ENCODE results near the gene MRPL58.
"Not testable (repeated sequence)": the region's sequence is repeated elsewhere in the genome, so short reads cannot be mapped to it uniquely, and the experiment has no call there.

Gene MRPL58

GRCh38 chr17:74987909-74988711, 24.4 kb upstream of the MRPL58 start:
- peak; percentile 86 for DNase-seq (ENCODE audit: low spot score)

GRCh38 chr17:74990581-74991105, 21.8 kb upstream of the MRPL58 start:
- no peak for DNase-seq (ENCODE audit: low spot score)

- DNase-seq (ENCODE audit: low spot score), result no peak
Observed at GRCh38 chr17:74992223-74992622, 20.2 kb upstream of the MRPL58 start.

GRCh38 chr17:74994440-74994839, 18.0 kb upstream of the MRPL58 start:
- no peak for DNase-seq (ENCODE audit: low spot score)

GRCh38 chr17:74995847-74996246, 16.6 kb upstream of the MRPL58 start:
- DNase-seq (ENCODE audit: low spot score), result no peak

- no peak for DNase-seq (ENCODE audit: low spot score)
Observed at GRCh38 chr17:74998783-74999182, 13.7 kb upstream of the MRPL58 start.

GRCh38 chr17:74999523-74999922, 12.9 kb upstream of the MRPL58 start:
- DNase-seq (ENCODE audit: low spot score), result no peak

- DNase-seq (ENCODE audit: low spot score), result no peak
Observed at GRCh38 chr17:75001915-75002843, 10.3 kb upstream of the MRPL58 start.

- DNase-seq (ENCODE audit: low spot score), result no peak
Observed at GRCh38 chr17:75003070-75003956, 9.2 kb upstream of the MRPL58 start.

GRCh38 chr17:75003957-75004355, 8.5 kb upstream of the MRPL58 start:
- no peak for DNase-seq (ENCODE audit: low spot score)

GRCh38 chr17:75004371-75004770, 8.1 kb upstream of the MRPL58 start:
- DNase-seq (ENCODE audit: low spot score), result no peak

GRCh38 chr17:75005291-75005690, 7.2 kb upstream of the MRPL58 start:
- DNase-seq (ENCODE audit: low spot score), result no peak

GRCh38 chr17:75006084-75006483, 6.4 kb upstream of the MRPL58 start:
- not testable (repeated sequence) for DNase-seq (ENCODE audit: low spot score)

GRCh38 chr17:75006653-75007052, 5.8 kb upstream of the MRPL58 start:
- no peak for DNase-seq (ENCODE audit: low spot score)

GRCh38 chr17:75008373-75008772, 4.1 kb upstream of the MRPL58 start:
- no peak for DNase-seq (ENCODE audit: low spot score)

GRCh38 chr17:75009139-75009724, 3.2 kb upstream of the MRPL58 start:
- no peak for DNase-seq (ENCODE audit: low spot score)

- DNase-seq (ENCODE audit: low spot score), result peak; percentile 29
Observed at GRCh38 chr17:75010683-75011400, 1.6 kb upstream of the MRPL58 start.

- peak; percentile 87 for DNase-seq (ENCODE audit: low spot score)
Observed at GRCh38 chr17:75011401-75012095, 922 bp upstream of the MRPL58 start.

- DNase-seq (ENCODE audit: low spot score), result no peak
Observed at GRCh38 chr17:75012096-75012345, 449 bp upstream of the MRPL58 start.

GRCh38 chr17:75013092-75013559, 656 bp downstream of the MRPL58 start:
- DNase-seq (ENCODE audit: low spot score), result no peak

Data from AG20443 (cell line).